GM19467 (cell line): ENCODE results near the gene RAN.
"Not testable (repeated sequence)": the region's sequence is repeated elsewhere in the genome, so short reads cannot be mapped to it uniquely, and the experiment has no call there.

Experiments used
- ATAC-seq: cut with Tn5 transposase; IDR thresholded peaks from one replicate; pipeline ENCODE4 v1.9.1; 2021; ENCODE audit warnings: mild to moderate bottlenecking, moderate library complexity; ENCODE audit not compliant: unreplicated experiment

Gene RAN

GRCh38 chr12:130849561-130850417 lies 22.1 kb upstream of the RAN start:
- ATAC-seq = no peak

DNA sequence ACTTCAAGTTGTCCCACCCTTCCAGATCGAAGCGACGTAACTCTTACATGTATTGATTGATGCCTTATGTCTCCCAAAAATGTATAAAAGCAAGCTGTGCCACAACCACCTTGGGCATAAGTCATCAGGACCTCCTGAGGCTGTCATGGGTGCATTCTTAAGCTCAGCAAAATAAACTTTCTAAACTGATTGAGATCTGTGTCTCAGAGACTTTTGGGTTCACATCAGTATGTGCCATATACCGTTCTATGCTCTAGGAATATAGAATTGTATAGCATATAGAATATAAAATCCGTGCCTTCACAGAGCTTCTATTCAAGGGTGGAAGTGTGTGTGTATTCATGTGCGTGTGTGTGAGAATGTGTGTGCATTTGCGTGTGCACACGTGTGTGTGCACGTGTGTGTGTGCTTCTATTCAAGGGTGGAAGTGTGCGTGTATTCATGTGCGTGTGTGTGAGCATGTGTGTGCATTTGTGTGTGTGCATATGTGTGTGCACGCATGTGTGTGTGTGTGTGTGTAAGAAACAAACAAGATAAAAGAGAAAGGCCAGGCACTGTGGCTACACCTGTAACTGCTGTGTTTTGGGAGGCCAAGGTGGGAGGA lies 21.3 kb upstream of the RAN start:
- ATAC-seq = no peak

DNA sequence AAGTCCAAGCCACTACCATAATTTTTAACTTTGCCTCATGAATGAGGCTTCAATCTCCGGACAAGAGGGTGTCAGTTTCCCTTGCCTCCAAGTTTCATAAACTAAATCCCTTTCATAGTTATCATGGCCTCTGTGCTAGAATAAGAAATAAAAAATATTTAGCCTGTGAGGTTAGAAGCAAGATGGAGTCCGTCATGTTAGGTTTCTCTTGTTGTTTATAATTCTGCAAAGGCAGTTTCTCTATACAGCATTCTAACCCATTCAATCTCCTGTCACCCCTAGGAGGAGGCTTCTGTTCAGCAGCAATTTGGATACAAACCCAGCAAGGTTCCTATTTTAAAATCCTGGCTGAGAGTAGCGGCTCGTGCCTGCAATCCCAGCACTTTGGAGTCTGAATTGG lies 15.8 kb upstream of the RAN start:
- ATAC-seq = no peak

DNA sequence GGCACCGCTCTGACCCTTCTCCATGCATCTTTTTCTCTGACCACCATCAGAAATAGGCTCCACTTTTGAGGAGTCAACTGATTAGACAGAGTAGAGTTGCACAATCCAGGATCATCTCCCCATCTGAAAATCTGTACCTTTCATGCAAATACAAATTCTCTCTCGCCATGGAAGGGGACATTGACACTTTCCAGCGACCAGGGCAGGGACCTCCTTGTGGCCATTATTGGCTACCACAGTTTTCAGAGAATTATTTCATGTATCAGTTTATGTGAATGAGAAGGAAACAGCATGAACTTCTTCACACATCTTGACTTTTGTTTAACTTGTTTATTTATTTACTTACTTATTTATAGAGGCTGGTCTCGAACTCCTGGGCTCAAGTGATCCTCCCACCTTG lies 13.8 kb upstream of the RAN start:
- ATAC-seq = no peak

DNA sequence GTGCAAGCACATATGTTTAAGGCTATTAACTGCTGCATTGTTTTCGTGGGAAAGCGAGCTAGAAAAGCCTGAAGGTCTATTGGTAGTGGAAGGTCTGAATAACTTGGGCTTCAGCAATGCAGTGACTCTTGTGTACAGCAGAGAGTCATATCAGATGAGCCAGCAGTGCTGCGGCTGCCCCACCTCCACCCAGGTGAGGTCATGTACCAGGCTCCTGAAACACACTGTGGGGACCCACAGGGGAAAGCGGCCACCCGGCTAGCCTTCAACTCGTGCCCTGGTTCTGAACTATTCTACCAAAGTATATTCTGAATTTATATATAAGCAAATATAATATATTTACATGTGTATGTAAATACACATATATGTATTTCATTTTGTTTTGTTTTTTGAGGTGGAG lies 12.7 kb upstream of the RAN start:
- ATAC-seq = no peak

GRCh38 chr12:130860311-130860710 lies 11.6 kb upstream of the RAN start:
- no peak for ATAC-seq

DNA sequence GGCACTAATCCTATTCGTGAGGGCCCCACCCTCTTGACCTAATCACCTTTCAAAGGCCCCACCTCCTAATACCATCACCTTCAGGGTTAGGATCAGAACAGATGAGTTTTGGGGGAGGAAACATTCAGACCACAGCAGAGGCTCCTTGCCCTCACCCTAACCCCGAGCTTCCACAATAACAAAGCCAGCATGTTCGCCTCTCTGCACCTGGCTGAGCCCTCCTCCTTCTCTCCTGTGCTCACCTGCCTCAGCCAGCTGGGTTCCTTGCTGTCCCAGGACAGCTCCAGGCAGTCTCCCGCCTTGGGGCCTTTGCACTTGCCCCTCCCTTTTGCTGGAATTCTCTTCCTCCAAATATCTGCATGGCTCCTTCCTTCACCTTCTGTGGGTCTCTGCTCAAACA lies 9.7 kb upstream of the RAN start:
- no peak for ATAC-seq

- not testable (repeated sequence) for ATAC-seq
Observed at GRCh38 chr12:130862771-130863170, 9.1 kb upstream of the RAN start.

- no peak for ATAC-seq
Observed at GRCh38 chr12:130863298-130863697, 8.6 kb upstream of the RAN start.

DNA sequence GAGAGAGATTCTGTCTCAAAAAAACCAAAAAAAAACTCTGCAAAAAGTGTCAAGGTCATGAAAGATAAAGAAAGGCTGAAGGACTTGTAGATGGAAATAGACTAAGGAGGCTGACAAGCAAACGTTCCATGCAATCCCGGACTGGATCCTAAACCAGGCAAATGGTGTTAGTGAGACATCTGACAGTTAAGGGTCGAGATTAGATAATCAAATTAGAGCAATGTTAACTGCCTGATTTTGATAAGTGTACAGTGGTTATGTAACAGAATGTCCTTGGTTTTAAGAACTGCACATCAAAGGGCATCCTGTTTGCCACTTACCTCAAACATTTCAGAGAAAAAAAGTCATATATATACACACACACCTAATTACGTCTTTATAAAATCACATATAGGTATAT lies 3.5 kb upstream of the RAN start:
- no peak for ATAC-seq

GRCh38 chr12:130870442-130871285 lies 1.2 kb upstream of the RAN start:
- peak; percentile 41 for ATAC-seq

DNA sequence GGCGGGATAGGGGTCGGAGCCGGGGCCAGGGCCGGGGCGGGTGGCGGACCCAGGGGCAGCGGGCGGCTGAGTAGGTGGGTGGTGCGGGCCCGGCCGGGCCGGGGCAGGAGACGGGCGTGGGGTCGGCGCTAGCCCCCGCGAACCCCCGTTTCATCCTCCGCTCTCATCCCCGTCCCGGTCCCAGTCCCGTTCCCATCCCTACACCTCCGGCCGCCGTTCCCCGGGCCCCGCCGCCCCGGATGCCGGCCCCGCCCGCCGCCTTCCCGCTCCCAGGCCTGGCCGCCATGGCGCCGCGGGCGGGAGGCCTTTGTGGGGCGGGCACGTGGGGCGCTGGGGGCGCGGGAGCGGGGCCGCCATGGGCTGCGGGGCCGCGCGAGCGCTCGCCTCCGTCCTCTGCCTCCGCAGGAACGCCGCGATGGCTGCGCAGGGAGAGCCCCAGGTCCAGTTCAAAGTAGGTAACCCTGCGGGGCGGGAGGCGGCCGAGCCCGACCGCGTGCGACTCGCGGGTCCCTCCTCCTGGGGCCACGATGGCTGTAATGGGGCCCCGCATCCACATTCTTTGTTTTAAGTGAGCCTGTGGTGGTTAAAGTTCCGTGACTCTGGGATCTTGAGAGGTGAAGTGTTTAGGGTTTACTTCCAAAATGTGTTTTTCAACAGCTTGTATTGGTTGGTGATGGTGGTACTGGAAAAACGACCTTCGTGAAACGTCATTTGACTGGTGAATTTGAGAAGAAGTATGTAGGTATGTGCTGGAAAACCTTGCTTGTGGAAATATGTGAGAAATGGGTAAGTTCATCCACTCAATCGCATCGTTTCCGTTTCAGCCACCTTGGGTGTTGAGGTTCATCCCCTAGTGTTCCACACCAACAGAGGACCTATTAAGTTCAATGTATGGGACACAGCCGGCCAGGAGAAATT lies 572 bp downstream of the RAN start:
- peak; percentile 21 for ATAC-seq

GRCh38 chr12:130873106-130873795 lies 1.4 kb downstream of the RAN start:
- no peak for ATAC-seq

GRCh38 chr12:130873825-130874224 lies 2.0 kb downstream of the RAN start:
- ATAC-seq = no peak

DNA sequence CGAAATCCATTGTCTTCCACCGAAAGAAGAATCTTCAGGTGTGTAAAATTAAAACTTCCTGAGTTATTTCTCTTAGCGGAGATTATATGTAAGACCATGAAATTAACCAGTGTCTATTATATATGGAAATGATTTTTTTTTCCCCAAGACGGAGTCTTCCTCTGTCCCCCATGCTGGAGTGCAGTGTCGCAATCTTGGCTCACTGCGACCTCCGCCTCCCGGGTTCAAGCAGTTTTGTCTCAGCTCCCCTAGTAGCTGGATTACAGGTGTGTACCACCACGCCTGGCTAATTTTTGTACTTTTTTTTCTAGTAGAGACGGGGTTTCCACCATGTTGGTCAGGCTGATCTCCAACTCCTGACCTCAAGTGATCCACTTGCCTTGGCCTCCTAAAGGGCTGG lies 2.8 kb downstream of the RAN start:
- ATAC-seq = no peak

DNA sequence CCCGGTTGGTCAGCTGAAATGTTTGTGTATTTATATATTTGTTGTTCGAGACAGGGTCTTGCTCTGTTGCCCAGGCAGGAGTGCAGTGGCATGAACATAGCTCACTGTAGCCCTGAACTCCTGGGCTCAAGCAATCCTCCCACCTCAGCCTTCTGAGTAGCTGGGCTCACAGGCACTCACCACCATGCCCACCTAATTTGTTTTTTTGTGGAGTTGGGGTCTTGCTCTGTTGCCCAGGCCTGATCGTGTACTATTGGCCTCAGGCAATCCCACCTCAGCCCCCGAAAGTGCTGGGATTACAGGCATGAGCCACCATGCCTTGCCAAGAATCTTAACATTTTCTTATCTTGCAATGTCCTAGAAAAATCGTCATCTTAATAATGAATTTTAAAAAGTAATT lies 3.3 kb downstream of the RAN start:
- no peak for ATAC-seq

- not testable (repeated sequence) for ATAC-seq
Observed at GRCh38 chr12:130875708-130876107, 3.8 kb downstream of the RAN start.

- ATAC-seq = no peak
Observed at GRCh38 chr12:130876297-130876696, 4.4 kb downstream of the RAN start.

- ATAC-seq = no peak
Observed at GRCh38 chr12:130876758-130877157, 4.9 kb downstream of the RAN start.

GRCh38 chr12:130877333-130877732 lies 5.5 kb downstream of the RAN start:
- no peak for ATAC-seq
